Urinary bladder (tissue), 4 donors: ENCODE measurements around the gene THOC7. TPM values are rescaled to one million over a fixed set of nuclear protein-coding genes. Genes with fewer than 3 reads are reported as not detected.

Experiments used
- DNase-seq: peaks from one replicate; pipeline ENCODE4 v3.0.0-alpha.2; 2015; ENCODE audit errors: extremely low spot score
- H3K27ac ChIP-seq: one replicate; pipeline ENCODE4 v1.5.1; 2013; ENCODE audit warnings: low read depth, mild to moderate bottlenecking, moderate library complexity
- H3K36me3 ChIP-seq: one replicate; pipeline ENCODE4 v1.6.1; 2013; ENCODE audit warnings: mild to moderate bottlenecking, moderate library complexity; ENCODE audit not compliant: insufficient read depth
- H3K4me1 ChIP-seq: one replicate; pipeline ENCODE4 v1.6.1; 2013; ENCODE audit warnings: mild to moderate bottlenecking, moderate library complexity; ENCODE audit not compliant: insufficient read depth
- H3K4me3 ChIP-seq: one replicate; pipeline ENCODE4 v1.5.1; 2013; ENCODE audit warnings: low read depth, low read length
- WGBS: extraction: QIAGEN DNeasy Blood & Tissue Kit; methylation state at CpG from one replicate; pipeline ENCODE4 v1.1.7; 2013; 5-methylcytosine and 5-hydroxymethylcytosine counted together
- polyA plus RNA-seq: library from polyadenylated mRNA; stranded (reverse); fragments of 200-250 nt; gene quantifications from one replicate; pipeline ENCODE4 v1.2.3, GENCODE V29; 2013
- total RNA-seq: library from RNA; depleted of rRNA; stranded (reverse); fragments of >200 nt; gene quantifications from one replicate; pipeline ENCODE4 v1.2.3, GENCODE V29; 2014
- donor health status: healthy with polysubstance abuse.
- donor health status: healthy.

THOC7 gene
- total RNA-seq, result 51.2 TPM
- polyA plus RNA-seq, result 63.5 TPM

GRCh38 chr3:63863150-63864007 is at the start of gene THOC7, which contains the start of gene ATXN7:
TSS of gene THOC7 (minus strand) at chr3:63863805. CDS start at chr3:63863790, 15 bp downstream.
TSS of gene ATXN7 (plus strand) at chr3:63863867. CDS start at chr3:63912599, 48,732 bp downstream.
- Histone ChIP-seq H3K27ac (peak within 1 kb of the TSS; percentile 87), H3K4me3 (peak within 1 kb of the TSS; percentile 85), H3K36me3 (no peaks in the 10 kb centered on the region), H3K4me1 (no peaks in the 10 kb centered on the region)
- no peak for DNase-seq
- WGBS, result 1% methylated on average over 91 of the region's 98 CpGs

GRCh38 chr3:63912768-63913588 is 49.4 kb upstream of the THOC7 start:
- peak overlapping the region; percentile 87 for H3K4me3 ChIP-seq
- H3K36me3 ChIP-seq, result no peaks in the 10 kb centered on the region
- no peak for DNase-seq
- H3K4me1 ChIP-seq, result no peaks in the 10 kb centered on the region
- peak overlapping the region; percentile 97 for H3K27ac ChIP-seq
- WGBS, result 4% methylated on average over 46 of the region's 46 CpGs

GRCh38 chr3:63911873-63912767 is 48.5 kb upstream of the THOC7 start, which contains the start of gene SCAANT1:
TSS of gene SCAANT1 (minus strand) at chr3:63912383.
- peak; percentile 75 for DNase-seq
- under 1% methylated on average over 115 of the region's 115 CpGs for WGBS
- Histone ChIP-seq H3K4me1 (no peaks in the 10 kb centered on the region), H3K27ac (peak within 1 kb of the TSS; percentile 97), H3K4me3 (peak within 1 kb of the TSS; percentile 87), H3K36me3 (no peaks in the 10 kb centered on the region)

- under 1% methylated on average over 18 of the region's 18 CpGs for WGBS
- DNase-seq, result no peak
- H3K4me1 ChIP-seq, result no peaks in the 10 kb centered on the region
- peak overlapping the region; percentile 4 for H3K27ac ChIP-seq
- peak overlapping the region; percentile 87 for H3K4me3 ChIP-seq
- H3K36me3 ChIP-seq, result no peaks in the 10 kb centered on the region
These were observed 47.9 kb upstream of the THOC7 start for GRCh38 chr3:63911509-63911872.

DNA sequence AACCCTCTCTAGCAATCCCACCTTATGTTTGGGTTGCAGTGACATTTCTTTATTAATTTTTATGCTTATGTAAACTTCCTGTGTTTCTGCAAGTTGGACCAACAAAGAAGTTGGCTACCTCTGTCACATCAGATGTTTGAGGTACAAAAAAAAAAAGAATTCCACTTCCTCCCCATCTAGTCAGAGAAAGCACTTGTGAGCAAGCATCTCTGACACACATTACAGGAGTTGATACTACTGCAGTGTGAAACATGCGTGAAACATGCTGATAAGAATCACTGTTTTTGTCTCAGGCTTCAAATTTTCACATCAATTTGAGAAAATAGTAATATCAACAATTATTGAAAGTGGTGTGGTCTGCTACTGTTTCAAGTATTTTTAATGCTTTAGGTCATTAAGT is 47.3 kb upstream of the THOC7 start:
- DNase-seq, result no peak
- H3K4me3 ChIP-seq, result no peak overlapping the region
- no peak overlapping the region for H3K27ac ChIP-seq

GRCh38 chr3:63910001-63910400 is 46.4 kb upstream of the THOC7 start:
- H3K27ac ChIP-seq, result no peak overlapping the region
- no peak for DNase-seq
- 95% methylated on average over 4 of the region's 4 CpGs for WGBS
- no peaks in the 10 kb centered on the region for H3K4me1 ChIP-seq
- peaks cover 2% of the 10 kb centered on the region for H3K36me3 ChIP-seq
- no peak overlapping the region for H3K4me3 ChIP-seq

More for the DNA sequence above, 47.3 kb upstream of the THOC7 start:
- 59% methylated on average over 1 of the region's 1 CpG for WGBS
- H3K4me1 ChIP-seq, result no peaks in the 10 kb centered on the region
- H3K36me3 ChIP-seq, result no peaks in the 10 kb centered on the region

DNA sequence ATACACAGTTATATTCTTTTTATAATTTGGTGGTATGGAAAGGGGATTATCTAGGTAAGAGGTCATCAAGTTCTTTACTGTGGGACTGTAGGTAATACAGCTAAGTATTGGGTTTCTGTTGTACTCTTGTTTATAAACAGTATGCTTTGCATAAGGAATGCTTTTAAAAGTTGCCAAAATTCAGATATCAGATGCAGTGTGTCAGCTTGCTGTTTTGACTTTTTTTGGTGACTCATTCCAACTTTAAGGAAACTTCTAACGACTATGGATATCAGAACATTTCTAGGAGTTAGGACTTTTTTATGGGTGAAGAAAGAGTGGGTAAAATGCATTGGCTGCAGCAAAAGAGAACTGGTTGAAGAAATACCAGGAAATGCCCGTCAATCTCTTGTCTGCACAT is 45.8 kb upstream of the THOC7 start:
- no peak for DNase-seq
- H3K27ac ChIP-seq, result no peak overlapping the region
- H3K36me3 ChIP-seq, result peaks cover 2% of the 10 kb centered on the region
- H3K4me3 ChIP-seq, result no peak overlapping the region
- WGBS, result 78% methylated on average over 2 of the region's 2 CpGs
- H3K4me1 ChIP-seq, result no peaks in the 10 kb centered on the region

DNA sequence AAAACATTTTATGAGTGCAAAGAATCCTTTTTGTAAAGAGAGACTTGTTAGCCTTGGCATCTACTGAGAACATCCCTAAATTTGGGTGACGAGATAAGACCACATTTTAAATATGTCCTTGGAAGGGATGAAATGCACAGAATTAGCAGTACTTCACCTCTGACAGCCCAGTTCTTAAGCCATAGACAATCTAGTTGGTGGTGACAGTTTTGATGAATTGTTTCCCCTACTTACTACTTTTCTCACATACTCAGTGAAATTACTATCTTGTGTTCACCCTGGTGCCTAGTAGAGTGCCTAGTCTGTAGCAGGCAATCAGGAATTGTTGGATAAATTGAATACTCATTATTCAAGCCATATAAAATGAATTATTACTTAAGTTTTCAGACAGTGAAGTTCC is 45.2 kb upstream of the THOC7 start:
- Histone ChIP-seq H3K36me3 (peaks cover 2% of the 10 kb centered on the region), H3K27ac (no peak overlapping the region), H3K4me3 (no peak overlapping the region), H3K4me1 (no peaks in the 10 kb centered on the region)
- no peak for DNase-seq
- 93% methylated on average over 1 of the region's 1 CpG for WGBS

DNA sequence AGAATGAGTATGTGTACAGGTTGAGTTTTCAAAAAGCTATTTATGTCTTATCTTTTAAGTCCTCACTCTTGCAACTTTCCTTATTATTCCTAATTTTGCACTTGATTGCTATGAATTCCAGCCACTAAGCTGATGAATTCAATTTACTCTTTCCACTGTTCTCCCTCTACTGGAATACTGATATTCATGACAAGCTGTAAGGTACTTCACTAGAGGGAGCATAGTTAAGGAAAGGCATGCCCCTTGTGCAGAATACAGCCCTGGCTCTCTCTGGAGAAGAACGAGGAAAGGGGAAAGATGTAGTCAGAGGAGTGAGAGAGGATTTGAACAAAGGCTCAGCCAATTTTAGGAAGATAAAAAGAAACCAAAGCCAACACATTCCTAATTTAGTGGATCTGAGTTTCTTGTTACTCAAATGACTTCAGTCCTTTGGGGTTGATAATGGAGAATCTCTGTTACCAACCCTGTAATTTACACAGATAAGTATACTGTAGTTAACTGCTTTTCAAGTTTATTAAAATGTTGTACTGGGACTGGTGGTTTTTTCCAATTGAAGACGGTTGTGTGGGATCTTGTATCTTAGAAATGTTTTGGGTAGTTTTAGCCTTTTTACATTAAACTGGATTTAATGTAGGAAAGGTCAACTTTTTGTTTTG is 44.6 kb upstream of the THOC7 start:
- WGBS, result 42% methylated on average over 2 of the region's 2 CpGs
- H3K36me3 ChIP-seq, result peaks cover 2% of the 10 kb centered on the region
- H3K27ac ChIP-seq, result no peak overlapping the region
- no peaks in the 10 kb centered on the region for H3K4me1 ChIP-seq
- H3K4me3 ChIP-seq, result no peak overlapping the region
- no peak for DNase-seq

DNA sequence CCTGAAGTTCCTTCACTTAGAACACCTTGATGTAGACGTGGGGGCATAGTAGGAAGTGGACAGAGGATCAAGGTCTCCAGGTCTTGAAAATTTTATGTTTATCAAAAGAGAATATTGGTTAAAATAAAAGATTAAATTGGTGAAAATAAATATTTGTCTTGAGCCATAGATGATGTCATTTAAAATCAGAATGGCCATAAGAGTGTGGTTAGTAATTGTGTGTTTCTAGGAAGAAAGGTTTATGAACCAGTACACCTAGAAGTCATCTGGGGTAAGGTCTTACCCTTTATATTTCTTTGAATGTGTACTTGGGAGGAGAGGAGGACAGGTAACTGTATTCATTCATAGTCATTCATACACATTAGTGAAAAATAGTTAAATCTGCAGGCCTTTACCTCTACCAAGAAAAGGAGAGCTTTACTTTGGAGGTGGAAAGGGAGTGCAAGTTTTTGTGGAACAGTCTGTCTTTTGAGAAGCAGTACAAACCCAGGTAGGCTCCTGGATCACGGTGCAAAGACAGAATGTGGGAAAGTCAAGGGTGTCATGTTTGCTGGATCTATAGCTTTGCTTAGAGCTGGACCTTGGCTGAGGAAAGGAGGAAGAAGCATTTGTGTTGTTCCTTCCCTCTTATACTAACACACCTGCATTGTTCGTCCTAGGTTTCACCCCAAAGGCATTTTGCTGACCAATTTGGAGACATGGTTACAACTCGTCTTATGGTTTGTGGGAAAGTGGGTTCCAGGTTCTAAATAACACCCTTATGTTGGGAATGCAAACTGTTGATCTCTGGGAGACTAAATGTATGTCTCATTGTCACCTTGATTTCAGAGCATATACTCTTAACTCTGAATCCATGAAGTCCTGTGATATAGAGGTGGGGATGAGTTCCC is 42.4 kb upstream of the THOC7 start:
- H3K36me3 ChIP-seq, result peaks cover 2% of the 10 kb centered on the region
- WGBS, result 96% methylated on average over 4 of the region's 4 CpGs
- H3K4me1 ChIP-seq, result no peaks in the 10 kb centered on the region
- no peak overlapping the region for H3K27ac ChIP-seq
- no peak for DNase-seq
- no peak overlapping the region for H3K4me3 ChIP-seq

- peaks cover under 1% of the 10 kb centered on the region for H3K36me3 ChIP-seq
- no peak overlapping the region for H3K4me3 ChIP-seq
- no peaks in the 10 kb centered on the region for H3K4me1 ChIP-seq
- WGBS, result 51% methylated on average over 2 of the region's 2 CpGs
- no peak for DNase-seq
- H3K27ac ChIP-seq, result no peak overlapping the region
These were observed 36.9 kb upstream of the THOC7 start for GRCh38 chr3:63900459-63900858.

- no peaks in the 10 kb centered on the region for H3K36me3 ChIP-seq
- H3K4me1 ChIP-seq, result no peaks in the 10 kb centered on the region
- no peak for DNase-seq
- no peak overlapping the region for H3K27ac ChIP-seq
- WGBS, result 95% methylated on average over 5 of the region's 5 CpGs
- H3K4me3 ChIP-seq, result no peak overlapping the region
These were observed 36.4 kb upstream of the THOC7 start for GRCh38 chr3:63900010-63900409.
